ENCODE data around the gene TNFRSF8. TPM values are rescaled to one million over a fixed set of nuclear protein-coding genes. Genes with fewer than 3 reads are reported as not detected.

Gene TNFRSF8
- total and polyA plus RNA-seq, 9 of the 15 experiments (the other 6 are each of a cell fraction or from before 2014, with no cell fraction given), result 3.5 to 38.4 (median 17.1) TPM

- TF ChIP-seq BCLAF1 (IDR thresholded peaks at IDR 0.05; ENCODE audit: borderline replicate concordance in 1 of 2, control insufficient read depth in 1 of 2, low read depth in 2 of 2, low read length in 1 of 2) (no peak), TCF3 (CRISPR knock-in tag; IDR thresholded peaks at IDR 0.05) (no peak), ZNF584 (CRISPR knock-in tag; IDR thresholded peaks at IDR 0.05; ENCODE audit: low read depth) (no peak), ELF4 (CRISPR knock-in tag; IDR thresholded peaks at IDR 0.05) (no peak), SIRT6 (IDR thresholded peaks at IDR 0.05; ENCODE audit: low read depth, low read length) (no peak), GTF2A2 (tag; IDR thresholded peaks at IDR 0.05) (no peak), IFI16 (CRISPR knock-in tag; IDR thresholded peaks at IDR 0.05) (no peak), ZNF347 (CRISPR knock-in tag; IDR thresholded peaks at IDR 0.05; ENCODE audit: low read depth) (no peak), PTBP1 (IDR thresholded peaks at IDR 0.05; ENCODE audit: low read depth, low read length) (0 out of 2 replicates have a peak, but pooled peaks have one; percentile 70), CHD2 (IDR thresholded peaks at IDR 0.05; ENCODE audit: low read depth, low read length) (no peak), CREM (IDR thresholded peaks at IDR 0.05; ENCODE audit: low read depth) (no peak), ZNF232 (CRISPR knock-in tag; IDR thresholded peaks at IDR 0.05) (no peak), PURB (CRISPR knock-in tag; IDR thresholded peaks at IDR 0.05; ENCODE audit: low read depth) (no peak), BCOR (IDR thresholded peaks at IDR 0.05) (peak; percentile 60), THAP7 (CRISPR knock-in tag; IDR thresholded peaks at IDR 0.05) (no peak), FOXJ3 (CRISPR knock-in tag; IDR thresholded peaks at IDR 0.05) (no peak), TAL1 (IDR thresholded peaks at IDR 0.05) (no peak), RBM25 (IDR thresholded peaks at IDR 0.05; ENCODE audit: low read depth, low read length, severe bottlenecking) (peak; percentile 82)
- TF ChIP-seq, protein P1, sequence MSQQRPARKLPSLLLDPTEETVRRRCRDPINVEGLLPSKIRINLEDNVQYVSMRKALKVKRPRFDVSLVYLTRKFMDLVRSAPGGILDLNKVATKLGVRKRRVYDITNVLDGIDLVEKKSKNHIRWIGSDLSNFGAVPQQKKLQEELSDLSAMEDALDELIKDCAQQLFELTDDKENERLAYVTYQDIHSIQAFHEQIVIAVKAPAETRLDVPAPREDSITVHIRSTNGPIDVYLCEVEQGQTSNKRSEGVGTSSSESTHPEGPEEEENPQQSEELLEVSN (IDR thresholded peaks at IDR 0.05; ENCODE audit: borderline replicate concordance in 1 of 2, extremely low read depth in 1 of 2, insufficient read depth in 1 of 2, insufficient read length in 1 of 2, low read depth in 1 of 2, low read length in 1 of 2, poor library complexity in 1 of 2, severe bottlenecking in 1 of 2), result no peak
- TF ChIP-seq, protein P2, sequence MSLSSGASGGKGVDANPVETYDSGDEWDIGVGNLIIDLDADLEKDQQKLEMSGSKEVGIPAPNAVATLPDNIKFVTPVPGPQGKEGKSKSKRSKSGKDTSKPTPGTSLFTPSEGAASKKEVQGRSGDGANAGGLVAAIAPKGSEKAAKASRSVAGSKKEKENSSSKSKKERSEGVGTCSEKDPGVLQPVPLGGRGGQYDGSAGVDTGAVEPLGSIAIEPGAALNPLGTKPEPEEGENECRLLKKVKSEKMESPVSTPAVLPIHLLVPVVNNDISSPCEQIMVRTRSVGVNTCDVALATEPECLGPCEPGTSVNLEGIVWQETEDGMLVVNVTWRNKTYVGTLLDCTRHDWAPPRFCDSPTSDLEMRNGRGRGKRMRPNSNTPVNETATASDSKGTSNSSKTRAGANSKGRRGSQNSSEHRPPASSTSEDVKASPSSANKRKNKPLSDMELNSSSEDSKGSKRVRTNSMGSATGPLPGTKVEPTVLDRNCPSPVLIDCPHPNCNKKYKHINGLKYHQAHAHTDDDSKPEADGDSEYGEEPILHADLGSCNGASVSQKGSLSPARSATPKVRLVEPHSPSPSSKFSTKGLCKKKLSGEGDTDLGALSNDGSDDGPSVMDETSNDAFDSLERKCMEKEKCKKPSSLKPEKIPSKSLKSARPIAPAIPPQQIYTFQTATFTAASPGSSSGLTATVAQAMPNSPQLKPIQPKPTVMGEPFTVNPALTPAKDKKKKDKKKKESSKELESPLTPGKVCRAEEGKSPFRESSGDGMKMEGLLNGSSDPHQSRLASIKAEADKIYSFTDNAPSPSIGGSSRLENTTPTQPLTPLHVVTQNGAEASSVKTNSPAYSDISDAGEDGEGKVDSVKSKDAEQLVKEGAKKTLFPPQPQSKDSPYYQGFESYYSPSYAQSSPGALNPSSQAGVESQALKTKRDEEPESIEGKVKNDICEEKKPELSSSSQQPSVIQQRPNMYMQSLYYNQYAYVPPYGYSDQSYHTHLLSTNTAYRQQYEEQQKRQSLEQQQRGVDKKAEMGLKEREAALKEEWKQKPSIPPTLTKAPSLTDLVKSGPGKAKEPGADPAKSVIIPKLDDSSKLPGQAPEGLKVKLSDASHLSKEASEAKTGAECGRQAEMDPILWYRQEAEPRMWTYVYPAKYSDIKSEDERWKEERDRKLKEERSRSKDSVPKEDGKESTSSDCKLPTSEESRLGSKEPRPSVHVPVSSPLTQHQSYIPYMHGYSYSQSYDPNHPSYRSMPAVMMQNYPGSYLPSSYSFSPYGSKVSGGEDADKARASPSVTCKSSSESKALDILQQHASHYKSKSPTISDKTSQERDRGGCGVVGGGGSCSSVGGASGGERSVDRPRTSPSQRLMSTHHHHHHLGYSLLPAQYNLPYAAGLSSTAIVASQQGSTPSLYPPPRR (CRISPR knock-in tag; IDR thresholded peaks at IDR 0.05; ENCODE audit: borderline replicate concordance), result no peak
Observed at GRCh38 chr1:12188115-12188514, 125.0 kb downstream of the TNFRSF8 start (continued).
